WTC11 (cell line): ENCODE measurements around the gene MORC3. TPM values are rescaled to one million over a fixed set of nuclear protein-coding genes. Genes with fewer than 3 reads are reported as not detected.

Experiments
- ATAC-seq: fragments of 200-7000 bp; cut with Tn5 transposase; 2 replicates; pipeline ENCODE4 v1.10.0; 2021; ENCODE audit warnings: mild to moderate bottlenecking, moderate library complexity
- CTCF ChIA-PET: fragments of 300-600 bp; sonication (Branson Sonifier 250); formaldehyde crosslinking; loops from one replicate; lab custom pipeline; 2021; ENCODE audit warnings: antibody characterized with exemption; lab: Charles Lee
- POLR2A ChIA-PET: fragments of 350-600 bp; sonication (Branson Sonifier 250); formaldehyde crosslinking; loops from one replicate; lab custom pipeline; 2021; ENCODE audit warnings: antibody characterized with exemption; lab: Charles Lee
- DNase-seq: peaks from one replicate; pipeline ENCODE4 v3.0.0; 2021; ENCODE audit warnings: low spot score
- H3K27ac Mint-ChIP-seq: 2 replicates; pipeline ENCODE4 v1.8.0; 2021; ENCODE audit warnings: mixed read lengths
- H3K27me3 Mint-ChIP-seq: 2 replicates; pipeline ENCODE4 v1.8.0; 2021; ENCODE audit warnings: low read depth, mild to moderate bottlenecking, moderate library complexity, mixed read lengths
- H3K36me3 Mint-ChIP-seq: 2 replicates; pipeline ENCODE4 v1.8.0; 2021; ENCODE audit warnings: mixed read lengths
- H3K4me1 Mint-ChIP-seq: 2 replicates; pipeline ENCODE4 v1.8.0; 2022; ENCODE audit warnings: mixed read lengths
- H3K4me3 Mint-ChIP-seq: 2 replicates; pipeline ENCODE4 v1.8.0; 2021; ENCODE audit warnings: mild to moderate bottlenecking, moderate library complexity, mixed read lengths
- H3K9me3 Mint-ChIP-seq: 2 replicates; pipeline ENCODE4 v1.8.0; 2021; ENCODE audit warnings: mixed read lengths
- ATF6 ChIP-seq: sonication (generic); formaldehyde crosslinking; IDR thresholded peaks from 2 replicates; pipeline ENCODE4 v1.8.1; 2023; ENCODE audit warnings: mild to moderate bottlenecking, missing genetic modification reagents
- CTCF ChIP-seq: fragments of 200-600 bp; IDR thresholded peaks from 2 replicates; pipeline ENCODE4 v1.8.0; 2022; ENCODE audit warnings: antibody characterized with exemption
- FOXJ3 ChIP-seq: sonication (generic); formaldehyde crosslinking; IDR thresholded peaks from 2 replicates; pipeline ENCODE4 v1.9.0; 2021; ENCODE audit warnings: missing genetic modification reagents, mild to moderate bottlenecking, borderline replicate concordance
- GTF2I ChIP-seq: fragments of 250-450 bp; sonication (Bioruptor Pico); conservative IDR thresholded peaks from 2 replicates; pipeline ENCODE4 v1.4.0; 2021; ENCODE audit warnings: mild to moderate bottlenecking
- IRF2 ChIP-seq: sonication (generic); formaldehyde crosslinking; IDR thresholded peaks from 2 replicates; pipeline ENCODE4 v1.8.0; 2022; ENCODE audit warnings: low read depth, missing genetic modification reagents, borderline replicate concordance
- JUN ChIP-seq: sonication (generic); formaldehyde crosslinking; IDR thresholded peaks from 2 replicates; pipeline ENCODE4 v1.8.0; 2023; ENCODE audit warnings: mild to moderate bottlenecking, missing genetic modification reagents
- NR1H2 ChIP-seq: sonication (generic); formaldehyde crosslinking; IDR thresholded peaks from 2 replicates; pipeline ENCODE4 v1.9.0; 2021; ENCODE audit warnings: mild to moderate bottlenecking, moderate library complexity, missing genetic modification reagents
- STAT6 ChIP-seq: sonication (generic); formaldehyde crosslinking; conservative IDR thresholded peaks from 2 replicates; pipeline ENCODE4 v1.8.1; 2023; ENCODE audit warnings: mild to moderate bottlenecking, low read depth, missing genetic modification reagents, moderate library complexity
- TP53 ChIP-seq: sonication (generic); formaldehyde crosslinking; IDR thresholded peaks from 2 replicates; pipeline ENCODE4 v1.8.1; 2023; ENCODE audit warnings: mild to moderate bottlenecking, missing genetic modification reagents
- USF1 ChIP-seq: sonication (generic); formaldehyde crosslinking; IDR thresholded peaks from 2 replicates; pipeline ENCODE4 v1.8.0; 2022; ENCODE audit warnings: mild to moderate bottlenecking, missing genetic modification reagents
- USF2 ChIP-seq: sonication (generic); formaldehyde crosslinking; IDR thresholded peaks from 2 replicates; pipeline ENCODE4 v1.8.1; 2023; ENCODE audit warnings: mild to moderate bottlenecking, missing genetic modification reagents, moderate library complexity
- ZNF263 ChIP-seq: sonication (generic); formaldehyde crosslinking; IDR thresholded peaks from 2 replicates; pipeline ENCODE4 v1.8.1; 2022; ENCODE audit warnings: low read depth, mild to moderate bottlenecking, moderate library complexity, missing genetic modification reagents
- ZNF281 ChIP-seq: sonication (generic); formaldehyde crosslinking; IDR thresholded peaks from 2 replicates; pipeline ENCODE4 v1.8.0; 2023; ENCODE audit warnings: mild to moderate bottlenecking, missing genetic modification reagents
- ZNF423 ChIP-seq: fragments of 250-450 bp; sonication (Bioruptor Pico); IDR thresholded peaks from 2 replicates; pipeline ENCODE4 v2.1.2; 2022; ENCODE audit warnings: mild to moderate bottlenecking, moderate library complexity
- ZNF512 ChIP-seq: sonication (generic); formaldehyde crosslinking; IDR thresholded peaks from 2 replicates; pipeline ENCODE4 v1.8.1; 2022; ENCODE audit warnings: missing genetic modification reagents, borderline replicate concordance
- ZSCAN18 ChIP-seq: fragments of 250-450 bp; sonication (Bioruptor Pico); IDR thresholded peaks from 2 replicates; pipeline ENCODE4 v2.1.2; 2022; ENCODE audit warnings: mild to moderate bottlenecking, moderate library complexity
- total RNA-seq: library from RNA; stranded (reverse); gene quantifications from 3 replicates; pipeline ENCODE4 v1.2.3, GENCODE V29; 2021

MORC3 gene
- total RNA-seq, 1 experiment from 2014 or later = 15.9 TPM

GRCh38 chr21:36408568-36408967 lies 88.6 kb downstream of the MORC3 start (continued):
- TF ChIP-seq USF1 (CRISPR knock-in tag) (no peak), ATF6 (CRISPR knock-in tag) (no peak)

GRCh38 chr21:36411301-36411700 lies 91.3 kb downstream of the MORC3 start:
- ATAC-seq (no peak), DNase-seq (no peak)
- CTCF ChIA-PET = interaction anchor here (0.6 to 0.7 kb wide), 2 partner anchors 8 to 159 kb away, joined by 3 to 5 read pairs; no protein-coding TSS in a partner anchor
- H3K4me3 Mint-ChIP-seq = no peak overlapping the region
- H3K27me3 Mint-ChIP-seq = no peaks in the 10 kb centered on the region
- H3K27ac Mint-ChIP-seq = no peak overlapping the region
- no peaks in the 10 kb centered on the region for H3K9me3 Mint-ChIP-seq
- H3K4me1 Mint-ChIP-seq = peaks cover 12% of the 10 kb centered on the region
- POLR2A ChIA-PET = no interaction called here
- TF ChIP-seq IRF2 (CRISPR knock-in tag) = no peak
- no peak for TF ChIP-seq STAT6 (CRISPR knock-in tag)
- TF ChIP-seq TP53 = no peak
- TF ChIP-seq ZSCAN18 (CRISPR knock-in tag) = no peak
- no peak for TF ChIP-seq ZNF263 (CRISPR knock-in tag)
- TF ChIP-seq FOXJ3 (CRISPR knock-in tag) = no peak
- no peak for TF ChIP-seq ZNF512
- TF ChIP-seq CTCF = no peak
- no peak for TF ChIP-seq ZNF281 (CRISPR knock-in tag)
- no peak for TF ChIP-seq USF2
- TF ChIP-seq GTF2I (CRISPR knock-in tag) = no peak
- no peak for TF ChIP-seq NR1H2 (CRISPR knock-in tag)
- no peak for TF ChIP-seq JUN
- TF ChIP-seq ZNF423 (CRISPR knock-in tag) = no peak
- H3K36me3 Mint-ChIP-seq = peaks cover 50% of the 10 kb centered on the region
